ENCODE data around the gene FBXW12.

Gene FBXW12

DNA sequence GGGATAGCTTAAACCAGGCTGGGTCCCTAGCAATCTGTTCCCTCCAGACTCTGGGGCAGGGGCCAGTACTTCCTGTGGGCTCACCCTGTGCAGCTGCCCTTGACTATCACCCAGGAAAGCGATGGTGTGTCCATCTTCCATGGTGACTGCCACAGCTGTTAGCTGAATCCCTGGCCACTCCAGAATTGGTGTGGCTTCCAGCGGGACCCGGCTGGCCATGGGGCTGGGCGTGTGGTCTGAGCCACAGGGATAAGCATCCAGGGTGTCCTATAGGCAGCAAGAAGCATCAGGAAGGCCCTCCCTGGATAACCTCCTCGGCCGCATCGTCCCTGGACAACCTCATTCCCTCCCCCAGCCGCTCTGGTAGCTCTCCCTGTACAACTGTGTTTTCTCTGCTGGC lies 50.7 kb downstream of the FBXW12 start:
- H2BK12ac ChIP-seq (ENCODE audit: low read length) = no peak overlapping the region
- no peak overlapping the region for H3K4ac ChIP-seq (ENCODE audit: low read length)
- H3K9me3 ChIP-seq (replicated peaks in 1 of 2; ENCODE audit: control insufficient read depth in 2 of 2, insufficient read depth in 1 of 2, low read depth in 1 of 2, low read length in 2 of 2) = no peaks in the 10 kb centered on the region
- H2BK5ac ChIP-seq (ENCODE audit: low read length) = no peak overlapping the region
- H2BK120ac ChIP-seq (ENCODE audit: low read depth, low read length) = no peak overlapping the region
- peaks cover 71% of the 10 kb centered on the region for H3K79me1 ChIP-seq (ENCODE audit: low read depth, low read length)
- WGBS, 2 donors (ENCODE audit: extremely low coverage in 2 of 2, insufficient read length in 2 of 2, insufficient replicate concordance in 1 of 2) = no CpG with 5 or more reads among the region's 8 CpGs
- no peak overlapping the region for H3K18ac ChIP-seq (ENCODE audit: low read length)
- H3K4me2 ChIP-seq (ENCODE audit: insufficient read depth, low read length, poor library complexity, severe bottlenecking) = no peak overlapping the region
- no peak overlapping the region for H2AFZ ChIP-seq (ENCODE audit: low read length)
- peaks cover 12 to 17% of the 10 kb centered on the region in 2 donors for H3K4me1 ChIP-seq (ENCODE audit: control insufficient read depth in 2 of 2, insufficient read depth in 1 of 2, low read depth in 1 of 2, low read length in 2 of 2)
- no peak overlapping the region for H2AK5ac ChIP-seq (ENCODE audit: low read depth, low read length)
- DNase-seq (ENCODE audit: low spot score) = no peak
- H3K9ac ChIP-seq (ENCODE audit: low read depth, low read length, poor library complexity) = no peak overlapping the region
- no peak overlapping the region for H2BK15ac ChIP-seq (ENCODE audit: low read length)
- no peak overlapping the region for H3K4me3 ChIP-seq (ENCODE audit: low read length in 2 of 2)
- H3K27me3 ChIP-seq (ENCODE audit: control insufficient read depth in 3 of 3, insufficient read depth in 3 of 3, low read depth in 1 of 3, low read length in 3 of 3) = no peaks in the 10 kb centered on the region
- no peak overlapping the region for H4K91ac ChIP-seq (ENCODE audit: low read depth, low read length, poor library complexity)
- no peak overlapping the region for H3K27ac ChIP-seq (replicated peaks; ENCODE audit: low read length)
- no peak overlapping the region for H3K14ac ChIP-seq (ENCODE audit: low read length)
- no peak overlapping the region for H4K8ac ChIP-seq (ENCODE audit: low read depth, low read length)
- H3K23ac ChIP-seq (ENCODE audit: low read depth, low read length, poor library complexity) = no peak overlapping the region
- peaks cover 56 to 95% of the 10 kb centered on the region in 2 donors for H3K36me3 ChIP-seq (replicated peaks in 1 of 2; ENCODE audit: control insufficient read depth in 2 of 2, insufficient read depth in 2 of 2, low read length in 2 of 2)

DNA sequence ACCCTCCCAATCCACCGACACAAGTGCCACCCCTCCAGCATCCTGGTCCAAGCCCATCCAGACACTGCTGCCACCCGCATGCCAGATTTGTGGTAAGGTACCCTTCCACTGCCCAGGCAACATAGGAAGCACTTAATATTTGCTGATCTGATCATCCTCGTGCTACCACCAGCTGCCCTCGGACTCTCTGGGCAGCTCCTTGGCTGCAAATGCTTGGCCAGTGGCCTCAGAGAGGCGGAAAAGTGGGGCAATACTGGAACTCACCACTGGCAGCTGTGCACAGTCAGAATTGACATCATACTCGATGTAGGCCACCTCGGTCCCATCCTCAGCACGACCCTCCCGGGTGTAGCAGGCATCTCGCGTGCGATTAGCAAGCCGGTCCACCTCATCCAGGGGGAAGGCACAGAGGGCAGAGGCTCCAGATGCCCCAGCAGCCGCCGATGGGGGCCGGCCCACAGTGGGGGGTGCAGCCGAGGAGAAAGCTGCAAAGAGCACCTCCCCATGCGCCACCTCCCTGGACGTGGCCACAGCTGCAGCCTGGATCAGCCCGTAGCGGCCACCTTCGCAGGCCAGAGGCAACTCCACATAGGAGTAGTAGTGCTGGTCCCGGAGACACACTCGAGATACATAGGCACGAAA lies 51.3 kb downstream of the FBXW12 start:
- Histone ChIP-seq H3K27ac (replicated peaks; ENCODE audit: low read length) (no peak overlapping the region), H3K4me1 (ENCODE audit: control insufficient read depth in 2 of 2, insufficient read depth in 1 of 2, low read depth in 1 of 2, low read length in 2 of 2) (peaks cover 19 to 22% of the 10 kb centered on the region in 2 donors), H2BK12ac (ENCODE audit: low read length) (no peak overlapping the region), H3K23ac (ENCODE audit: low read depth, low read length, poor library complexity) (peak overlapping the region; percentile 68), H2AK5ac (ENCODE audit: low read depth, low read length) (no peak overlapping the region), H3K18ac (ENCODE audit: low read length) (no peak overlapping the region), H3K14ac (ENCODE audit: low read length) (no peak overlapping the region), H4K8ac (ENCODE audit: low read depth, low read length) (no peak overlapping the region), H3K9ac (ENCODE audit: low read depth, low read length, poor library complexity) (peak overlapping the region; percentile 53), H2AFZ (ENCODE audit: low read length) (no peak overlapping the region), H3K79me1 (ENCODE audit: low read depth, low read length) (peaks cover 69% of the 10 kb centered on the region), H3K4me3 (ENCODE audit: low read length in 2 of 2) (no peak overlapping the region), H3K9me3 (replicated peaks in 1 of 2; ENCODE audit: control insufficient read depth in 2 of 2, insufficient read depth in 1 of 2, low read depth in 1 of 2, low read length in 2 of 2) (no peaks in the 10 kb centered on the region), H3K4me2 (ENCODE audit: insufficient read depth, low read length, poor library complexity, severe bottlenecking) (no peak overlapping the region), H2BK120ac (ENCODE audit: low read depth, low read length) (no peak overlapping the region), H2BK5ac (ENCODE audit: low read length) (no peak overlapping the region), H2BK15ac (ENCODE audit: low read length) (no peak overlapping the region), H3K27me3 (ENCODE audit: control insufficient read depth in 3 of 3, insufficient read depth in 3 of 3, low read depth in 1 of 3, low read length in 3 of 3) (no peaks in the 10 kb centered on the region), H3K4ac (ENCODE audit: low read length) (no peak overlapping the region), H4K91ac (ENCODE audit: low read depth, low read length, poor library complexity) (no peak overlapping the region), H3K36me3 (replicated peaks in 1 of 2; ENCODE audit: control insufficient read depth in 2 of 2, insufficient read depth in 2 of 2, low read length in 2 of 2) (peaks cover 49 to 91% of the 10 kb centered on the region in 2 donors)
- DNase-seq (ENCODE audit: low spot score) = no peak
- WGBS, 2 donors (ENCODE audit: extremely low coverage in 2 of 2, insufficient read length in 2 of 2, insufficient replicate concordance in 1 of 2) = no CpG with 5 or more reads among the region's 25 CpGs

DNA sequence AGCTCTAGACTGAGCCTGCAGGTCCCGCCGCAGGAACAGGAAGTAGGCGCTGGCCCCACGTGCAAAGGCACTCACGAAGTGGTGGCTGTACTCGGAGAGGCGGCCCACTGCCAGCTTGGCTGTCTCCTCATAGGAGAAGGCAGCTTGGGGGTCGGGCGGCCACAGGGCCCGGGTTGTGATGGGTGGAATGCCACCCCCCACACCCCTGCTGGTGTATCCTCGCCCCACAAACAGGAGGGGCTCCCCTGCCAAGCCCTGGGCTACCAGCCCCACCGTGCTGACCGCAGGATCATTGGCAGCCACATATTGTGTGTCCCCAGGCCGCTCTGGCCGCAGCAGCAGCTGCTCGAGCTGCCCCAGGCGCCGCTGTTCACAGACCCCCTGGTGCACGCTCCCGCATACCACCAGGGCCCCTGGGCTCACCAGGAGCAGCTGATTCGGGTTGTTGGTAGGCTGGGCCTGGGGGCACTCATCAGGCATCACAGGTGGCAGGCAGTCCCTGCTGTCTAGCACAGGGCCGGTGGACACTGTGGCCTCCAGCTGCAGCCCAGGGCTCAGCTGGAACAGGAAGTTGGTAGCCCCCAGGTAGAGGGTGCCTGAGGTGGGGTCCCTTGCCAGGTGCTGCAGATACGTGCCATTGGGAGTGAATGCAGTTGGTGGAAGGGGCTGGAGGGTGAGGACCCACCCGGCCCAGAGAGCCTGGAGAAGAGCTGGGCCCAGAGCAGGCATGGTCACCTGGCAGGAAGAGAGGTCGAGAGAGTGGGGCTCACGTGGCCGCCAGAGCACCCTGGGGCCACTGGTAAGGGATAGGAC lies 52.1 kb downstream of the FBXW12 start:
- Histone ChIP-seq H3K9me3 (replicated peaks in 1 of 2; ENCODE audit: control insufficient read depth in 2 of 2, insufficient read depth in 1 of 2, low read depth in 1 of 2, low read length in 2 of 2) (no peaks in the 10 kb centered on the region), H3K27me3 (ENCODE audit: control insufficient read depth in 3 of 3, insufficient read depth in 3 of 3, low read depth in 1 of 3, low read length in 3 of 3) (no peaks in the 10 kb centered on the region), H3K36me3 (replicated peaks in 1 of 2; ENCODE audit: control insufficient read depth in 2 of 2, insufficient read depth in 2 of 2, low read length in 2 of 2) (peaks cover 41 to 83% of the 10 kb centered on the region in 2 donors), H2AK5ac (ENCODE audit: low read depth, low read length) (no peak overlapping the region), H2BK120ac (ENCODE audit: low read depth, low read length) (no peak overlapping the region), H4K8ac (ENCODE audit: low read depth, low read length) (no peak overlapping the region), H3K27ac (replicated peaks; ENCODE audit: low read length) (no peak overlapping the region), H2AFZ (ENCODE audit: low read length) (no peak overlapping the region), H3K9ac (ENCODE audit: low read depth, low read length, poor library complexity) (peak overlapping the region; percentile 32), H3K4me3 (ENCODE audit: low read length in 2 of 2) (no peak overlapping the region), H3K23ac (ENCODE audit: low read depth, low read length, poor library complexity) (peak overlapping the region; percentile 68), H3K4me2 (ENCODE audit: insufficient read depth, low read length, poor library complexity, severe bottlenecking) (no peak overlapping the region), H3K79me1 (ENCODE audit: low read depth, low read length) (peaks cover 63% of the 10 kb centered on the region), H3K18ac (ENCODE audit: low read length) (no peak overlapping the region), H3K4me1 (ENCODE audit: control insufficient read depth in 2 of 2, insufficient read depth in 1 of 2, low read depth in 1 of 2, low read length in 2 of 2) (peaks cover 20 to 22% of the 10 kb centered on the region in 2 donors), H2BK12ac (ENCODE audit: low read length) (no peak overlapping the region), H2BK15ac (ENCODE audit: low read length) (no peak overlapping the region), H3K4ac (ENCODE audit: low read length) (no peak overlapping the region), H2BK5ac (ENCODE audit: low read length) (no peak overlapping the region), H3K14ac (ENCODE audit: low read length) (no peak overlapping the region), H4K91ac (ENCODE audit: low read depth, low read length, poor library complexity) (no peak overlapping the region)
- WGBS, 2 donors (ENCODE audit: extremely low coverage in 2 of 2, insufficient read length in 2 of 2, insufficient replicate concordance in 1 of 2) = no CpG with 5 or more reads among the region's 27 CpGs
- no peak for DNase-seq (ENCODE audit: low spot score)

DNA sequence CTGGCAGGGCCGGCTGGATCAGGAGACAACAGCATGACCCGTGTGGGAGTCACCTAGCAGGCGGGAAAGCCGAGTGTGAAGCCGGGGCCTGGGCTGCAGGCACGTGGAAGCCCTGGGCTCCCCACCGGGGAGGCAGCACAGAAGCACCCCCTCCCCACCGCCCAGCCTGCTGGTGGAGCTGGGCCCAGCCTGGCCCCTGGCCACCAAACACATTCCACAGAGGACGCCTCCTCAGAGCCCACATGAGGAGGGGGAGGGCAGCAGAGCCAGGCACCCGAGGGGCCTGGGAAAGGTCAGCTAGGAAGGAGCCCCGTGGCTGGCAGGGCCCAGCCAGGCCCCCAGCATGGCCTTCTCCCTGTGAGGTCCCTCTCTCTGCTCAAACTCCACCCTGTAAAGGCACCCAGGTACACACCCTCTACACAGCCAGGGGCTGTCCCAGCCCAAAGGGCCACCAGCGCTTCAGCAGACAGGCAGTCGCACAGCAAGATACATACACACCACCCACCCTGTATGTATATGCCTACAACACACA lies 53.3 kb downstream of the FBXW12 start:
- Histone ChIP-seq H3K27me3 (ENCODE audit: control insufficient read depth in 3 of 3, insufficient read depth in 3 of 3, low read depth in 1 of 3, low read length in 3 of 3) (no peaks in the 10 kb centered on the region), H2AK5ac (ENCODE audit: low read depth, low read length) (peak overlapping the region; percentile 71), H2BK5ac (ENCODE audit: low read length) (no peak overlapping the region), H2BK12ac (ENCODE audit: low read length) (no peak overlapping the region), H3K14ac (ENCODE audit: low read length) (no peak overlapping the region), H3K4ac (ENCODE audit: low read length) (no peak overlapping the region), H3K23ac (ENCODE audit: low read depth, low read length, poor library complexity) (no peak overlapping the region), H4K91ac (ENCODE audit: low read depth, low read length, poor library complexity) (no peak overlapping the region), H3K4me3 (ENCODE audit: low read length in 2 of 2) (no peak overlapping the region), H2BK15ac (ENCODE audit: low read length) (no peak overlapping the region), H3K9me3 (replicated peaks in 1 of 2; ENCODE audit: control insufficient read depth in 2 of 2, insufficient read depth in 1 of 2, low read depth in 1 of 2, low read length in 2 of 2) (no peaks in the 10 kb centered on the region), H3K4me2 (ENCODE audit: insufficient read depth, low read length, poor library complexity, severe bottlenecking) (no peak overlapping the region), H2BK120ac (ENCODE audit: low read depth, low read length) (no peak overlapping the region), H3K18ac (ENCODE audit: low read length) (peak overlapping the region; percentile 64), H3K27ac (replicated peaks; ENCODE audit: low read length) (no peak overlapping the region), H3K9ac (ENCODE audit: low read depth, low read length, poor library complexity) (no peak overlapping the region), H2AFZ (ENCODE audit: low read length) (no peak overlapping the region), H4K8ac (ENCODE audit: low read depth, low read length) (no peak overlapping the region), H3K79me1 (ENCODE audit: low read depth, low read length) (peaks cover 54% of the 10 kb centered on the region), H3K36me3 (replicated peaks in 1 of 2; ENCODE audit: control insufficient read depth in 2 of 2, insufficient read depth in 2 of 2, low read length in 2 of 2) (peaks cover 29 to 72% of the 10 kb centered on the region in 2 donors), H3K4me1 (ENCODE audit: control insufficient read depth in 2 of 2, insufficient read depth in 1 of 2, low read depth in 1 of 2, low read length in 2 of 2) (peaks cover 23 to 25% of the 10 kb centered on the region in 2 donors)
- DNase-seq (ENCODE audit: low spot score) = no peak
- WGBS, 2 donors (ENCODE audit: extremely low coverage in 2 of 2, insufficient read length in 2 of 2, insufficient replicate concordance in 1 of 2) = no CpG with 5 or more reads among the region's 13 CpGs
